ENCODE data around the gene CEP250. TPM values are rescaled to one million over a fixed set of nuclear protein-coding genes. Genes with fewer than 3 reads are reported as not detected.

CEP250 gene
- total RNA-seq, 2 donors from 2014 or later: 29.8 to 46.5 TPM

DNA sequence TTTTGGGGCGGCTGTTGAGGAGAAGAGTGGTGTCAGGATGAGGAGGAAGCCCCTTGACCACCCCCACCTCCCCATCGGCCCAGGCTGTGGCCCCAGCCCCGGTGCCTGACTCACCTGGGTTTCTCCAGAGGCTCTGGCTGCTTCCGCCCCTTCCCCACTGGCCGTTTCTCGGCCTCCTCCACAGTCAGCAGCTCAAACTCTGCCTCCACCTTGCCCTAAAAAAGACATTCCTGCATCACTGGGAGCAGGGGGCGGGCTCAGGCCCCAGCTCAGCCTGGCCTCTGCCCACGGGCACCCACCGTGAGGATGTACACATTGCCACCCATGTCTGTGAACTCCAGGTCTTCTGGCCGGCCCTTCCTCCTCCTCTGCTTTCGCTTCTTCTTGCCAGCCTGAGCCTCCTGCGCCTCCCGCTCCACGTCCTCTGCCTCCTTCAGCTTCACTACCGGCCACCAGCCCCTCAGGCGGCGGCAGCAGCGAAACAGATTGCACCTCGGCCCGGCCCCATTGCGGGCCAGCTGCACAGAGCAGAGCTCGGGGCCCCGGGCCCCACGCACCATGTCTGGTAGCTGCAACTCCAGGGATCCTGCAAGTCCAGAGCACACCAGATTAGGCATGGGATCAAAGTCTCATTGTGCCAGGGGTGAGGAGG is 103.8 kb downstream of the CEP250 start:
- no peak overlapping the region for H3K9ac ChIP-seq (ENCODE audit: extremely low read depth, low read length, poor library complexity, severe bottlenecking)
- TF ChIP-seq, protein P1, sequence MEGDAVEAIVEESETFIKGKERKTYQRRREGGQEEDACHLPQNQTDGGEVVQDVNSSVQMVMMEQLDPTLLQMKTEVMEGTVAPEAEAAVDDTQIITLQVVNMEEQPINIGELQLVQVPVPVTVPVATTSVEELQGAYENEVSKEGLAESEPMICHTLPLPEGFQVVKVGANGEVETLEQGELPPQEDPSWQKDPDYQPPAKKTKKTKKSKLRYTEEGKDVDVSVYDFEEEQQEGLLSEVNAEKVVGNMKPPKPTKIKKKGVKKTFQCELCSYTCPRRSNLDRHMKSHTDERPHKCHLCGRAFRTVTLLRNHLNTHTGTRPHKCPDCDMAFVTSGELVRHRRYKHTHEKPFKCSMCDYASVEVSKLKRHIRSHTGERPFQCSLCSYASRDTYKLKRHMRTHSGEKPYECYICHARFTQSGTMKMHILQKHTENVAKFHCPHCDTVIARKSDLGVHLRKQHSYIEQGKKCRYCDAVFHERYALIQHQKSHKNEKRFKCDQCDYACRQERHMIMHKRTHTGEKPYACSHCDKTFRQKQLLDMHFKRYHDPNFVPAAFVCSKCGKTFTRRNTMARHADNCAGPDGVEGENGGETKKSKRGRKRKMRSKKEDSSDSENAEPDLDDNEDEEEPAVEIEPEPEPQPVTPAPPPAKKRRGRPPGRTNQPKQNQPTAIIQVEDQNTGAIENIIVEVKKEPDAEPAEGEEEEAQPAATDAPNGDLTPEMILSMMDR (conservative IDR thresholded peaks at IDR 0.05): no peak
- Mint-ChIP-seq H3K4me1 (no peaks in the 10 kb centered on the region), H3K36me3 (ENCODE audit: low read depth) (peaks cover 29% of the 10 kb centered on the region), H3K27ac (no peak overlapping the region), H3K27me3 (ENCODE audit: insufficient read depth) (no peaks in the 10 kb centered on the region), H3K4me3 (no peak overlapping the region), H3K9me3 (no peaks in the 10 kb centered on the region)
- H3K27ac ChIP-seq (ENCODE audit: low read depth, low read length): no peak overlapping the region
- WGBS, 2 experiments (ENCODE audit: insufficient coverage in 1 of 2, insufficient read length in 1 of 2): 93 to 96% methylated on average over 15 to 24 of the region's 24 CpGs
- no peak for DNase-seq
- no peak overlapping the region for H3K4me3 ChIP-seq (ENCODE audit: low read length)
- no peaks in the 10 kb centered on the region for H3K4me1 ChIP-seq (ENCODE audit: control insufficient read depth, insufficient read depth, low read length)
- peaks cover 11% of the 10 kb centered on the region for H3K36me3 ChIP-seq (ENCODE audit: control insufficient read depth, insufficient read depth, low read length)
- no peaks in the 10 kb centered on the region for H3K27me3 ChIP-seq (ENCODE audit: control insufficient read depth, insufficient read depth, low read length, poor library complexity, severe bottlenecking)
- no peaks in the 10 kb centered on the region for H3K9me3 ChIP-seq (ENCODE audit: control insufficient read depth, low read length)

- WGBS, 2 experiments (ENCODE audit: insufficient coverage in 1 of 2, insufficient read length in 1 of 2): 85 to 90% methylated on average over 8 to 18 of the region's 18 CpGs
- Mint-ChIP-seq H3K36me3 (ENCODE audit: low read depth) (peaks cover 20% of the 10 kb centered on the region), H3K4me3 (no peak overlapping the region), H3K9me3 (no peaks in the 10 kb centered on the region), H3K4me1 (no peaks in the 10 kb centered on the region), H3K27me3 (ENCODE audit: insufficient read depth) (no peaks in the 10 kb centered on the region), H3K27ac (no peak overlapping the region)
- DNase-seq: no peak
- H3K4me3 ChIP-seq (ENCODE audit: low read length): no peak overlapping the region
- H3K27ac ChIP-seq (ENCODE audit: low read depth, low read length): no peak overlapping the region
- peaks cover 5% of the 10 kb centered on the region for H3K36me3 ChIP-seq (ENCODE audit: control insufficient read depth, insufficient read depth, low read length)
- no peaks in the 10 kb centered on the region for H3K4me1 ChIP-seq (ENCODE audit: control insufficient read depth, insufficient read depth, low read length)
- H3K9me3 ChIP-seq (ENCODE audit: control insufficient read depth, low read length): no peaks in the 10 kb centered on the region
- H3K9ac ChIP-seq (ENCODE audit: extremely low read depth, low read length, poor library complexity, severe bottlenecking): no peak overlapping the region
- TF ChIP-seq, protein P1 (conservative IDR thresholded peaks at IDR 0.05): no peak
- no peaks in the 10 kb centered on the region for H3K27me3 ChIP-seq (ENCODE audit: control insufficient read depth, insufficient read depth, low read length, poor library complexity, severe bottlenecking)
Measured at GRCh38 chr20:35560105-35560511, 104.7 kb downstream of the CEP250 start.

DNA sequence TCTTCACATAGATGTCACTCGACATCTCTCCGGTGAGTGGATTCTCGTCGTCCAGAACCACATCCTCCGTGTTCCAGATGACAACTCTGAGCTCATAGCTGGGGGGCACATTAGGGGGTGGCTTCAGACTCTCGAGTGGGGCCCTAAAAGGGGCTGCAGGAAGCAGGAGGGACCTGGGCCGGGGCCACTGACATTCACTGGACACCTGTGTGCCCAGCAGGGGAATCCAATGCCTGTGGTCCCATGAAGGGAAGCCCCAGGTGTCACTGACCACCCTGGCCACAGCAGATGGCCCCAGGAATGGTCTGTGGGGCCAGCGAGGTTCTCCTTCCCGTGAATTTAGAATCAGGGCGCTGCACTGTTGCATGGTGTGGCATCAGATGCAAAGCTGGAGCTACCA is 105.1 kb downstream of the CEP250 start:
- Mint-ChIP-seq H3K4me3 (no peak overlapping the region), H3K36me3 (ENCODE audit: low read depth) (peaks cover 17% of the 10 kb centered on the region), H3K9me3 (no peaks in the 10 kb centered on the region), H3K27me3 (ENCODE audit: insufficient read depth) (no peaks in the 10 kb centered on the region), H3K27ac (no peak overlapping the region), H3K4me1 (no peaks in the 10 kb centered on the region)
- Histone ChIP-seq H3K4me3 (ENCODE audit: low read length) (no peak overlapping the region), H3K36me3 (ENCODE audit: control insufficient read depth, insufficient read depth, low read length) (peaks cover under 1% of the 10 kb centered on the region), H3K9ac (ENCODE audit: extremely low read depth, low read length, poor library complexity, severe bottlenecking) (no peak overlapping the region), H3K27ac (ENCODE audit: low read depth, low read length) (no peak overlapping the region), H3K27me3 (ENCODE audit: control insufficient read depth, insufficient read depth, low read length, poor library complexity, severe bottlenecking) (no peaks in the 10 kb centered on the region), H3K4me1 (ENCODE audit: control insufficient read depth, insufficient read depth, low read length) (no peaks in the 10 kb centered on the region), H3K9me3 (ENCODE audit: control insufficient read depth, low read length) (no peaks in the 10 kb centered on the region)
- DNase-seq: no peak
- WGBS, 2 experiments (ENCODE audit: insufficient coverage in 1 of 2, insufficient read length in 1 of 2): 71 to 79% methylated on average over 8 to 10 of the region's 10 CpGs
- TF ChIP-seq, protein P1 (conservative IDR thresholded peaks at IDR 0.05): no peak
